K562 (cell line): Measurements from ENCODE around the gene KCNB1. TPM values are rescaled to one million over a fixed set of nuclear protein-coding genes. Genes with fewer than 3 reads are reported as not detected.

Source experiments
- ARID3A ChIP-seq: IDR thresholded peaks from 2 replicates; pipeline ENCODE4 v1.6.1; 2012; ENCODE audit warnings: low read depth, low read length, improper control_type of control experiment, borderline replicate concordance
- ARID4B ChIP-seq: sonication (generic); formaldehyde crosslinking; IDR thresholded peaks from 2 replicates; pipeline ENCODE4 v1.8.0; 2022; ENCODE audit warnings: mild to moderate bottlenecking, missing genetic modification reagents
- CBFA2T2 ChIP-seq: fragments of 450-650 bp; conservative IDR thresholded peaks from 2 replicates; pipeline ENCODE4 v1.6.1; 2017; ENCODE audit warnings: mild to moderate bottlenecking
- CBFA2T3 ChIP-seq: fragments of 450-650 bp; IDR thresholded peaks from 2 replicates; pipeline ENCODE4 v1.6.1; 2017
- CC2D1A ChIP-seq: fragments of 450-650 bp; IDR thresholded peaks from 2 replicates; pipeline ENCODE4 v1.6.1; 2017; ENCODE audit warnings: mild to moderate bottlenecking
- CTBP1 ChIP-seq: fragments of 450-650 bp; IDR thresholded peaks from 2 replicates; pipeline ENCODE4 v1.6.1; 2016; ENCODE audit warnings: borderline replicate concordance
- ETS2 ChIP-seq: IDR thresholded peaks from 2 replicates; pipeline ENCODE4 v1.6.1; 2016; ENCODE audit warnings: borderline replicate concordance, missing genetic modification characterization, mild to moderate bottlenecking, moderate library complexity, missing compliant biosample characterization; ENCODE audit not compliant: poor library complexity, severe bottlenecking
- FOXM1 ChIP-seq, 2 experiments: fragments of 450-650 bp in 1 of 2; sonication (generic) in 1 of 2; formaldehyde crosslinking in 1 of 2; IDR thresholded peaks; 2 replicates each; pipeline versions ENCODE4 v1.6.1 to v1.9.0; 2017 to 2022; ENCODE audit warnings: low read depth in 2 of 2, mild to moderate bottlenecking in 2 of 2, missing genetic modification reagents in 1 of 2, moderate library complexity in 1 of 2
- HOXB6 ChIP-seq: fragments of 250-450 bp; sonication (Bioruptor Pico); IDR thresholded peaks from 2 replicates; pipeline ENCODE4 v1.5.1; 2022; ENCODE audit warnings: mild to moderate bottlenecking, borderline replicate concordance
- KAT7 ChIP-seq: sonication (generic); formaldehyde crosslinking; IDR thresholded peaks from 2 replicates; pipeline ENCODE4 v1.8.0; 2022; ENCODE audit warnings: missing genetic modification reagents, mild to moderate bottlenecking, borderline replicate concordance
- MECOM ChIP-seq: fragments of 250-450 bp; sonication (Bioruptor Pico); IDR thresholded peaks from 2 replicates; pipeline ENCODE4 v1.8.0; 2022; ENCODE audit warnings: inconsistent platforms
- PRDM10 ChIP-seq: fragments of 450-650 bp; IDR thresholded peaks from 2 replicates; pipeline ENCODE4 v1.6.1; 2018; ENCODE audit not compliant: partially characterized antibody
- SNRNP70 ChIP-seq: fragments of 200-400 bp; formaldehyde crosslinking; optimal IDR thresholded peaks from 2 replicates; pipeline ENCODE3; 2017; ENCODE audit warnings: low read depth, low read length
- STAT5B ChIP-seq: fragments of 250-450 bp; sonication (Bioruptor Pico); IDR thresholded peaks from 2 replicates; pipeline ENCODE4 v1.8.0; 2021; ENCODE audit warnings: mild to moderate bottlenecking, inconsistent platforms
- TGIF2 ChIP-seq: sonication (generic); formaldehyde crosslinking; IDR thresholded peaks from 2 replicates; pipeline ENCODE4 v1.8.1; 2022; ENCODE audit warnings: mild to moderate bottlenecking, missing genetic modification reagents, moderate library complexity
- VEZF1 ChIP-seq: fragments of 200-800 bp; sonication (Bioruptor generic); IDR thresholded peaks from 2 replicates; pipeline ENCODE4 v1.6.1; 2017; ENCODE audit warnings: missing genetic modification characterization, missing compliant biosample characterization
- ZNF583 ChIP-seq: fragments of 250-450 bp; sonication (Bioruptor Pico); IDR thresholded peaks from 2 replicates; pipeline ENCODE4 v1.4.0; 2020
- polyA plus RNA-seq, 8 experiments: library from polyadenylated mRNA; depleted of rRNA in 4 of 8; stranded (reverse) in 5 of 8; unstranded in 3 of 8; fragments of >200 nt; fragmentation: Nextera tagmentation in 2 of 8; fragmentation: Illumina TruSeq in 1 of 8; extraction: Ambion mirVana in 2 of 8; extraction: Trizol in 1 of 8; gene quantifications; 2 replicates each; pipeline versions ENCODE4 v1.2.1 to v1.2.3, GENCODE V29; 2011 to 2014; ENCODE audit warnings: inconsistent platforms in 1 of 8, missing spikeins in 1 of 8
- total RNA-seq, 7 experiments: library from RNA; depleted of rRNA in 6 of 7; stranded (reverse); fragments of >200 nt in 6 of 7; fragmentation: Illumina TruSeq in 2 of 7; extraction: Trizol in 2 of 7; gene quantifications; 2 replicates each; pipeline versions ENCODE4 v1.2.1 to v1.2.3, GENCODE V29; 2011 to 2021; ENCODE audit warnings: low replicate concordance in 1 of 7

The KCNB1 gene
- total and polyA plus RNA-seq, 9 of the 15 experiments (the other 6 are each of a cell fraction or from before 2014, with no cell fraction given), result 0.01 to 0.06 TPM; not detected in 7

GRCh38 chr20:49319208-49319809 is 163.2 kb downstream of the KCNB1 start (continued):
- no peak for TF ChIP-seq PRDM10
- no peak for TF ChIP-seq ARID3A
- no peak for TF ChIP-seq KAT7 (CRISPR knock-in tag)
- no peak for TF ChIP-seq ETS2 (tag)
- TF ChIP-seq STAT5B (CRISPR knock-in tag), result no peak
- peak; percentile 66 for TF ChIP-seq CBFA2T3
- no peak for TF ChIP-seq HOXB6
- TF ChIP-seq ZNF583 (CRISPR knock-in tag), result no peak
- peak; percentile 54; the same call in 1 of the 2 replicates for TF ChIP-seq CTBP1
- TF ChIP-seq MECOM (CRISPR knock-in tag), result no peak
- TF ChIP-seq ARID4B (CRISPR knock-in tag), result 0 out of 2 replicates have a peak, but pooled peaks have one; percentile 38
- TF ChIP-seq TGIF2, result no peak
- peak; percentile 76 for TF ChIP-seq CC2D1A
- no peak for TF ChIP-seq SNRNP70
- peak; percentile 40; the same call in 1 of the 2 replicates for TF ChIP-seq CBFA2T2
- peak; percentile 58; the same call in 1 of the 2 replicates for TF ChIP-seq VEZF1
- TF ChIP-seq FOXM1 (IDR thresholded peaks at IDR 0.05; ENCODE audit: low read depth), result no peak
- no peak for TF ChIP-seq FOXM1 (CRISPR knock-in tag; IDR thresholded peaks at IDR 0.05; ENCODE audit: low read depth)
